ENCODE results near the gene RALGAPB.
"Not testable (repeated sequence)": the region's sequence is repeated elsewhere in the genome, so short reads cannot be mapped to it uniquely, and the experiment has no call there.

RALGAPB gene

DNA sequence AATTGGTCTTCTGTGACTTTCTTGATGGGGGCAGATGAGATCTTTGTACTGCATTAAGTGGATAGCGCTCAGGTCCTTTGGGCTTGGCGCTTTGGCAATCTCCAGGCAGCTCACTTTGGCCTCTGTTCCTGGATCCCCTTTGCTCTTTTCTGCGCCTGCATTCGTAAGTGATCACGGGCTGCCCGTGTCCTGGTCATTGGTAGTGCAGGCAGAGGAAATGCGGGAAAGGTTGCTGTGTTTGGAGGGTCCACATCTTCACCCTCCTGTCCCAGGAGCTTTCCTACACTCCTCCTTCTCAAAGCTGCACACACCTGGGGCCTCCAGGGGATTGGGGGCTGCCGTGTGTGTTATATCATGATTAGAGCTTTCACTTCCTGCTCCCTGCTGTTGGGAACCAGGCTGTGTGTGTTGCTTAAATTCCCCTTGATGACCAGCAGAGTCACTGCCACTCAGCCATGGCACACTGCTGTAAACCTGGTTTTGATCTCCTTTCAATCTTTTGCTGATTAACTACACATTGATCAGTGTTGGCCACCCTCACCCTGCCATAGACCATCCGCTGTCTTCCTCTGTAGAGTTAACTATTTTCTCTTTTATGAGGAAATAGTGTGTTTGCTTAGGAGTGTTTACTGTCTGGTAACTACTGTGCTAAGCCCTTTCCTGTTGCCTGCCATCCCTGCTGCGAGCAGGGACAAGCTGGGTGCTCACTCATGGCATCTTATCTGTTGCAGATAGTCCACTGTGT, 24.5 kb upstream of the RALGAPB start:
- DNase-seq: no peak

DNA sequence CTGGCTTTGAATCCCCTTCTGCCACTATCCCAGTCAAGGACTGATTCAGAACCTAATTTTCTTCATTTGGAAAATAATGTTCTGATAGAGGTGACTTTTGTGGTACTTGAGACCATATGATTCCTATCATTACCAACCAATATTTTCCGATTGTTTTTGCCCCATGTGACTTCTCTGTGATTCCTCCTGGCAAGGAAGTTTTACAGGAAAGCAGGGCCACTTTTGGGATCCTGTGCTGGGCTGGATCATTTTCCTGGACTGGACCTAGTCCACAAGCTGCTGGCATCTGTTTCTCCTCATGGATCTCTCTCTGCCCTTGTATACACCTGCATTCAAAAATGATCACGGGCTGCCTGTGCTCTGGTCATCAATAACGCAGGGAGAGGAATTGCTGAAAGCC, 23.6 kb upstream of the RALGAPB start:
- DNase-seq: no peak

DNA sequence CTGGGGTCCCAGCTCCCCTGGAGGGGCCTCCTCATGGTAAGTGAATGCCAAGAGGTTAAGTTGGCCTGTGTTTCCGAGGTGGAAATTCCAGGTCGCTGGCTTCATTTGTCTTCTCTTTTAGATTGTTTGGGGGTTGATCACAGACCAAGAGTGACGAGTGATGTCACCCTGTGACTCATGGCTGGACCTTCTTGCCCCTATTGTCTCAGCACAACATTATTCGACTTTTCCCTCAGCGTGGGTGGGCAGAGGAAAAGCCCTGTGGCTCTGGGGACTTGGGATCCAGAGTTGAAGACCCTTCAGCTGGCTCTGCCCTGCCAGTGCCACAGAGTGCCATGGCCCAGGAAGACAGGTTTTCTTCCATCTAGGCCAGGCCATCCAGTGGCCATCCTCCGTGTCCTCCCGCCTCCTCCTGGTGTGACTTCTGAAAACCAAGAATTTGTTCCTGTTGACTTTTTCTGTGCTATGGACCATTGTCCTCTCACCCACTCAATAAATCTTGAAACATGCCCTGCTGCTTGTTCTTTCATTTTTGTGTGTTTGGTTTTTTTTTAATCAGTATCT, 22.1 kb upstream of the RALGAPB start:
- DNase-seq: no peak

DNA sequence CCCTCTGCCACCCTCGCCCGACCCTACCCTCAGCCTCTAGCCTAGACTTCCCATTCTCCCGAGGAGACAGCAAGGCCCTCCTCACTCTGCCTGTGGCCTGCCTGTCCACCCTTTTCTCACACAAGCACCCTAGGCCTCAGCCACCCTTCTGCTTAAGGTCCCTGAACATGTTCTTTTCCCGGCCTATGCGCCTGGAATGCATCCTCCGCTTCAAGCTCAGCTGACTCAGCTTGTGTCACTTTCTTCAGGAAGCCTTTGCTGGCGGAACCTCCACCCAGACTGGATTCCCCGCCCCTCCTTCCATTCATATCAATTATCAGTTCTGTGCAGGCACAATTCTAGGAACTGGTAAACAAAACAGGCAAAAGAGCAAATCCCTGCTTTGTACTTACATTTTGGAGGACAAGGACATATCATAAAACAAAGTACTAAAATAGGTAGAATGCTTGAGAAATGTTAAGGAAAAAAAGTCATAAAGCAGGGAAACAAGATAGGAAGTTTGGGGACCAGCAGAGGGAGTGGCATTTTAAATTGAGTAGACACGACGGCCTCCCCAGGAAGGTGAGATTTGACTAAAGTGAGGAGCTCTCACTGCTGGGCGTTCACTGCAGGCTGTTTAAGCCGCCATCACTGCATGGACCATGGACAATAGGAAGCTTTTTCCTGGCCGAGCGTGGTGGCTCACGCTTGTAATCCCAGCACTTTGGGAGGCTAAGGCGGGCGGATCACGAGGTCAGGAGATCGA, 19.6 kb upstream of the RALGAPB start:
- no peak for DNase-seq

DNA sequence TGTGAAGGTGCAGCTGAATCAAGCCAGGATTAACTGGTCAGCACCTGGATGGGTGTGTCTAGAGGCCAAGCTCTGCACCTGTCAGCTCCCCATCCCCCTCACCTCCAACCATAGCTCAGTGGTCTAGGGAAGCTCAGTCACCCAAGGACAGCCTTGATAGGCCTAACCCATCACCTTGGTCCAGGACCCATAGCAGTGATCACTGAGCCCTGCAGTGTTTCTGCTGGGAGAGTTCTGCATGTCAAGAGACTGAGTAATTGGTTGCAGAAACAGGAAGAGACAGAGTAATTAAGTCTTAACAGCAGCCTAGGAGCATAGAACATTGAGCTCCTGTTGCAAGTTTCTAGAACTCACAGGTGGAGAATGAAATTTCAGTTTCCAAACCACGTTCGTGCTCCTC, 18.7 kb upstream of the RALGAPB start:
- DNase-seq: no peak

DNA sequence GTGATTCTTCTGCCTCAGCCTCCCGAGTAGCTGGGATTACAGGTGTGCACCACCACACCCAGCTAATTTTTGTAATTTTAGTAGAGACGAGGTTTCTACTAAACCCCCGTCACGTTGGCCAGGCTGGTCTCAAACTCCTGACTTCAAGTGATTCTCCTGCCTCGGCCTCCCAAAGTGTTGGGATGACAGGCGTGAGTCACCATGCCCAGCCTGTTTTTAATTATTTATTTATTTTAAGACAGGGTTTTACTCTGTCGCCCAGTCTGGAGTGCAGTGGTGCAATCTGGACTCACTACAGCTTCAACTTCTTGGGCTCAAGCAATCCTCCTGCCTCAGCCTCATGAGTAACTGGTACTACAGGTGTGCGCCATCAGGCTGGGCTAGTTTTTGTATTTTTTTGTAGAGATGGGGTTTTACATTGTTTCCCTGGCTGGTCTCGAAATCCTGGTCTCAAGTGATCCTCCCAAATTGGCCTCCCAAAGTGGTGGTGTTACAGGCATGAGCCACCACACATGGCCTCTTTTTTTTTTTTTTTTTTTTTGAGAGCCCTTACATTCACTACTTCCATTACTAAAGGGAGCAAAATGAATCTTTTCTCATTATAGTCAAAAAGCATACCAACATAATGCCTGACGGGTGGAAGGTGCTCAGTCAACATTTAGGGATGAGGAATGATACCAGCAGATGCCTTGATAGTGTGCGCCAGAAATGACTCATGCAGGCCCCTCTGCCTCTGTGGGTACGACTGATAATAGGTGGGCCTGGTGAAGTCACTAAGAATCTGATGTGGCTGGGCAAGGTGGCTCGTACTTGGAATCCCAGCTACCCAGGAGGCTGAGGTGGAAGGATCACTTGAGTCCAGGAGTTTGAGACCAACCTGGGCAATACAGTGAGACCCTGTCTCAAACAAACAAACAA, 17.8 kb upstream of the RALGAPB start:
- DNase-seq: no peak

DNA sequence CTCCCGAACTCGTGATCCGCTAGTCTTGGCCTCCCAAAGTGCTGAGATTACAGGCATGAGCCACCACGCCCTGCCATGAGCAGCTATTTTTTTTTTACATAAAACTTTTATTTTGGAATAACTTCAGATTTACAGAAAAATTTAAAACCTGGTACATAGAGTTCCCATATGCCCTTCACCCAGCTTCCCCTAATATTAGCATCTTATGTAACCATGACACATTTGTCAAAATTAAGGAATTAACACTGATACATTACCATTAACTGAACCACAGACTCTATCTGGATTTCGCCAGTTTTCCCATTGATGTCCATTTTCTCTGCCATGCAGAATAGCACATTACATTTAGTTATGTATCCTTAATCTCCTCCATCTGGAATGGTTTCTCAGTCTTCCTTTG, 14.3 kb upstream of the RALGAPB start:
- DNase-seq: no peak

DNA sequence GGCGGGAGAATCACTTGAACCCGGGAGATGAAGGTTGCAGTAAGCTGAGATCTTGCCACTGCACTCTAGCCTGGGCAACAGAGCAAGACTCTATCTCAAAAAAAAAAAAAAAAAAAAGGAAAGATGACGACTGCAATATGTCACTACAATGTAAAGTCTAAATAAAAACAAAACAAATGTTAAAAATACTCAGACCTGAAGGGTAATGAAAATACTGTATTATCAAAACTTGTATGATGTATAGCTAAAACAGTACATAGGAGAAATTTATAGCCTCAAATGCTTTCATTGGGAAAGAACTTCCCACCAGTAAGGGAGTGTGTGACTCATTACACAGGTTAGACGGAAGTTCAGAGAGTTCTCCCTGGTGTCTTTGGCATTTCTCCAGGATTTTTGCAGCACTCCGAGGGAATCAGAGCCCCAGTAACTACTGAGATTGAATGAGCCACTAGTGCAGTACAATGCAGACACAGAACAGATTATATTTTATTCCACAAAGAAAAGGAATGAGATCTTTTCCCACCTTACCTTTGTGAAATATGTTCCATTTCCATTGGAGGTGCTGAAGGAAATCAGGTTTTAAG, 12.5 kb upstream of the RALGAPB start:
- DNase-seq: no peak

DNA sequence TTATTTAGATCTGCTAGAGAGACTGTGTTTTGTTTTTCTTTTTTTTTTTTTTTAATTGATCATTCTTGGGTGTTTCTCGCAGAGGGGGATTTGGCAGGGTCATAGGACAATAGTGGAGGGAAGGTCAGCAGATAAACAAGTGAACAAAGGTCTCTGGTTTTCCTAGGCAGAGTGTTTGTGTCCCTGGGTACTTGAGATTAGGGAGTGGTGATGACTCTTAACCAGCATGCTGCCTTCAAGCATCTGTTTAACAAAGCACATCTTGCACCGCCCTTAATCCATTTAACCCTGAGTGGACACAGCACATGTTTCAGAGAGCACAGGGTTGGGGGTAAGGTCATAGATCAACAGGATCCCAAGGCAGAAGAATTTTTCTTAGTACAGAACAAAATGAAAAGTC, 12.0 kb upstream of the RALGAPB start:
- not testable (repeated sequence) for DNase-seq

DNA sequence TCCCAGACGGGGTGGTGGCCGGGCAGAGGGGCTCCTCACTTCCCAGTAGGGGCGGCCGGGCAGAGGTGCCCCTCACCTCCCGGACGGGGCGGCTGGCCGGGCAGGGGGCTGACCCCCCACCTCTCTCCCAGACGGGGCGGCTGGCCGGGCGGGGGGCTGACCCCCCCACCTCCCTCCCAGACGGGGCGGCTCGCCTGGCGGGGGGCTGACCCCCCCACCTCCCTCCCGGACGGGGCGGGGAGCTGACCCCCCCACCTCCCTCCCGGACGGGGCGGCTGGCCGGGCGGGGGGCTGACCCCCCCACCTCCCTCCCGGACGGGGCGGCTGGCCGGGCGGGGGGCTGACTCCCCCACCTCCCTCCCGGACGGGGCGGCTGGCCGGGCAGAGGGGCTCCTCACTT, 11.5 kb upstream of the RALGAPB start:
- not testable (repeated sequence) for DNase-seq

DNA sequence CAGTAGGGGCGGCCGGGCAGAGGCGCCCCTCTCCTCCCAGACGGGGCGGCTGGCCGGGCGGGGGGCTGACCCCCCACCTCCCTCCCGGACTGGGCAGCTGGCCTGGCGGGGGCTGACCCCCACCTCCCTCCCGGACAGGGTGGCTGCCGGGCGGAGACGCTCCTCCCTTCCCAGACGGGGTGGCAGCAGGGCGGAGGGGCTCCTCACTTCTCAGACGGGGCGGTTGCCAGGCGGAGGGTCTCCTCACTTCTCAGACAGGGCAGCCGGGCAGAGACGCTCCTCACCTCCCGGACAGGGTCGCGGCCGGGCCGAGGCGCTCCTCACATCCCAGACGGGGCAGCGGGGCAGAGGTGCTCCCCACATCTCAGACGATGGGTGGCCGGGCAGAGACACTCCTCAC, 11.1 kb upstream of the RALGAPB start:
- DNase-seq: not testable (repeated sequence)

DNA sequence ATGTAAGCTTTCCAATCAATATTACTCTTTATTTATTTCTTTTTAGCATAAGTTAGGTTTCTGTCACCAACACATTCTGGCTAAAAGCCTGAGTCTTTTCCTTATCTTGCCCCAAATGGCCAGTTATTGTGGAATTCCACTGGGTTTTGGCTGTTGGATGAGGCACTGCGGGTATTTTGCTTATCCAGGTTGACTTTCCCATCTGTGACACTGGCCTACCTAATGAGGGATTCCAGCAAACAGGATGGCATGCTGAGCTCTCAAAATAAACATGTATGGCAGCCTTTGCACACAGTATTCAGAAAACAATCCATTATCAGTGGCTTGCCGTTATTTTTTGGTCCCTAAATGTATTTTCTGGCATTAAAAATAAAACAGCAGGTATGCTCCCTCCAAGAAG, 6.5 kb upstream of the RALGAPB start:
- DNase-seq: no peak

DNA sequence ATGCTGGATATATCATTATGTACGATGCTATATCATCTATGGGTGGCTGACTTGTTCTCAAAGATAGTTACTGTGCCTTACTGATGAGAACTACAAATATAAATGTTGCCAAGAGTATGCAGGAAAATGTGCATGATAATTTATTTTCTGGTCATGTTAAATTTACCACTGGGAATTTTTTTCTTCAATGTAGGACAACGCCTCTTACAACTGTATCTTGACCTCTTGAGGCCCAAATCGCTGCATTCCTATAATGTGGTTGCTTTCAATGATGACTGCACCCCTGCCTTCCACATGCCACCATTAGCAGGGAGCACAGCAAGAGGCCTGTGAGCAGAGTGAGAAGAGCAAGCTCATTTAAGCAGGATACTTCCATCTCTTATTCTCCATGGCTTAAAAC, 5.7 kb upstream of the RALGAPB start:
- no peak for DNase-seq

DNA sequence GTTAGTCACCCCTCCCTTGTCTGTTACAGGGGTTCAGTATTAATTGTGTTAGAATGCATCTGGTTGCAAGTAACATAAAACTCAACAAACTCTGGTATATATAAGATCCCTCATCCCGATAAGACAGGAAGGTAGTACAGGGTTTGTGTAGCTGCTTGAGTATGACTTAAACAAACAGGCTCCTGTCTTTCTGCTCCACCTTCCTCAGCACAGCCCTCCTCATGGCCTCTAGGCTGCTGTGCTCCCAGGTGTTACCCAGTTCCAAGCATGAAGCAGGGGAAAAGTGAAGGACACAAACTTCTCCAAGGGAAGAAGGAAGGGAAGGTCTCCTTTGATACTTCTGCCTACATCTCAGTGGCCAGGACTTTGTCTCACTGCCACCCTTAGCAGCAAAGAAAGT, 1.4 kb upstream of the RALGAPB start:
- no peak for DNase-seq

DNA sequence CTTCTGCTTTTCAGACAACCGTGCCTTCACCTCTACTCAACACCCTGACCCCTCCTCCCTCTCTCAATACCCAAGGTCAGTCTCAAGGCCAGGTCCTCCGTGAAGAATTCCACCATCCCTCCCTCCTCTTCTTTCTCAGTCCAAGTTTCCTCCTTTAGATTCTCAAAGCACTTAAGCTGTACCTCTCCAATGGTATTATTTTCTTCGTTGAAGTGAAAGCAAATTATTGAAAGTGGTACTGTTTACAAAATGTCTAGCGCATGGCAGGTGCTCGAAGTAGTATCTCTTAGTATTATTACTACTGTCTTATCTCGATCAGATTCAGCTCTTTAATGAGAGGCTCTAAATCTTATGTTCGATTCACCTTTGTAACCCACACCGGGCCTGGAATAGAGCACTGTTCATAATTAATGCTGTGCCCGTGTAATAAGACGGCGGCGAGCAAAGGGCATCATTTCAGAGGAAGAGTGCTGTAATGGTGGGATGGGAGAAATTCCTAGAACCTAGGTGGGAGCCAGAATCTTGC, 593 bp upstream of the RALGAPB start:
- no peak for DNase-seq

DNA sequence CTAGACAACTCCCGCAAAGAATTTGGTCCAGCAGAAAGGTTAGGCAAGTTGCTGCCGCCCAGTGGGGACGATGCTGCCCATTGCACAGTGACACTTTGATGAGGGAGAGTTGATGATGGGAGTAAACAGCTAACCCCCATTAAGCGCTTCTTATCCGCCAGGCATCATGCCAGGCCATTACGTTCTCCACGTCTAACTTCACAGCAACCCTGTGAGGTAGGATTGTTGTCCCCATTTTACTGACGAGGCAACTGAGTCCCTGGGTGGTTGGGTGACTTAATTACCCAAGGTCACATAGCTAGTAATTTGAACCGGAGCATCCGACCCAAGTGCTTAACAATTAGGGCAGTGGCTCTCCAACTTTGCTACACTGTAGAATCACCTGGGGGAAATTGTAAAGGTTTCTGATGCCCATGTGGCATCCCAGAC, 738 bp downstream of the RALGAPB start:
- DNase-seq: no peak

DNA sequence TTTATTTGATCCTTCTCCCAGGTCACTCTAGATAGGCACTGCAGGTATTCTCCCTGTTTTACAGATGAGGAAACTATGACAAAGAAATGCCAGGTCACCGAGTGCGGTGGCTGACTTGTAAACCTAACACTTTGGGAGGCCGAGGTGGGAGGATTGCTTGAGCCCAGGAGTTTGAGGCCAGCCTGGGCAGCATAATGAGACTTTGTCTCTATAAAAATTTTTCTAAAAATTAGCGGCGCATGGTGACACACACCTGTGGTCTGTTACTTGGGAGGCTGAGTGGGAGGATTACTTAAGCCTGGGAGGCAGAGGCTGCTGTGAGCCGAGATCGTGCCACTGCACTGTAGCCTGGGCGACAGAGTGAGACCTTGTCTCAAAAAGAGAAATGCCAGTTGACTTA, 5.1 kb downstream of the RALGAPB start:
- no peak for DNase-seq

DNA sequence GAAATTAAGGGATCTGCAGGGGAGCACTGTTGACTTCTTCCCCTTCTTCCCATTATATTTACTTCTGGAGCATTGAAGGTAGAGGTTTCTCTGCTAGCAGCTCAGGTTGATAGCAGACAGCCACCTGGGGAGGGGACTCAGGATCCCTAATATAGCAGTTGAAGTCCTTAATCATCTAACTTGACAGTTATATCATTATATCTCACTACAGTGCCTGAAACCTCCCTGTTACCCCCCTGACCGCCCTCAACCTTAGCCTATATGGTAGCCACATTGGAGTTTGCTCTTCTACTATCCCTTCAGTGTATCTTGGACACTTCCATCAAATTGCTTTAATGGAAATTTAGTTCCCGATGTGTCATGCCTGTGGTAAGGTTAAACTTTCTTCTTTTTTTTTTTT, 7.0 kb downstream of the RALGAPB start:
- no peak for DNase-seq

DNA sequence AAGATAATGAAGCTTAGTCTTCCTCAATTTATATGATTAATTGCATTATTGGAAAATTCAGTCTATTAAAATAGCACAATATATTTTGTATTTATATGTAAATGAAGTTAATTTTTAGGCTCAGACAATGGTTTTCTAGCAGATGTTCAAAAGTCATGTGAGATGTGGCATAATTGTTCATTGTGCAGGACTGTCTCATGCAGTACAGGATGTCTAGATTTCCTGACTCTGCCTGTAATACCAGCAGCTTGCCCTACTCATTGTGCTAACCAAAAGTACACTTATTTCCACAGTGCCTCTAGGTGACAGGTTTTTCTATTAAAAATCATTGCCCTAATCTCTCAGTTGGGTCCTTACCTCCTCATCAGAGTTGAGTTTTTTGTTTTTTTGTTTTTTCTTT, 12.4 kb downstream of the RALGAPB start:
- no peak for DNase-seq

DNA sequence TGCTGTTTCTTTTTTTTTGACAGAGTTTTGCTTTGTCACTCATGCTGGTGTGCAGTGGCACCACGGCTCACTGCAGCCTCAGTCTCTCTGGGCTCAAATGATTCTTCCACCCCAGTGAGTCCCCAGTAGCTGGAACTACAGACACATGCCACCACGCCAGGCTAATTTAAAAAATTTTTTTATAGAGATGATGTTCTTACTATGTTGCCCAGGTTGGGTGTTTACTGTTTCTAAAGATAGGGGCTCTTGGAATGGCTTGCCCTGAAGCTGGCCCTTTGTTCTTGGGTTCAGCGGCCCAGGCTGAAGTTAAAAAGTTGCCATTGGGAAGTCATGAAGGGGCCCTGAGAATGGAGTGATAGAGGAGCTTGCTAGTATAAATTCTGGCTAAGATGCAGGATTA, 16.5 kb downstream of the RALGAPB start:
- no peak for DNase-seq

DNA sequence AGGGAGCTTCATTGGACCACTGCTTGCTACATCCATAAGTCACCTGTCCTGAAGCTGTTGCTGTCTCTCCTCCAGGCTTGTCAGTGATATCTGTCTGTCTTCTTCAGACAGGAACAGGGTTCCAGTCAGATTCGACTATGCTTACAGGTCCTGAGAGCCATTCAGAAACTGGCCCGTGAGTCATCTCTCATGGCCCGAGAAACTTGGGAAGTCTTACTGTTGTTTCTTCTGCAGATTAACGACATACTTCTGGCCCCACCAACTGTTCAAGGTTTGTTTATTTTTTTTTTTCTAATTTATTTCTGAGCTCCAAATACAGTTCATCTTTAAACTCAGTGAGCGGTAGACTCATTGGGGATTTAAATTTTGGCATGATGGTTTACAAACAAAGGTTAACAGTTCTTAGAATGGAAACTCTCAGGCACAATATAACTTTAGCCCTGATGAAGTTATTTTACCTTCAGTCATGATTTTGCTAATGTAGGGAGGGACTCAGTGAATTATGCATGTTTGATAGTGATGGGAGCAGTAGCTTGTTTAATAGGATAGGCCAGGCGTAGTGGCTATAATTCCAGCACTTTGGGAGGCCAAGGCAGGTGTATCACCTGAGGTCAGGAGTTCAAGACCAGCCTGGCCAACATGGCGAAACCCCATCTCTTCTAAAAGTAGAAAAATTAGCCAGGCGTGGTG, 24.7 kb downstream of the RALGAPB start:
- no peak for DNase-seq

DNA sequence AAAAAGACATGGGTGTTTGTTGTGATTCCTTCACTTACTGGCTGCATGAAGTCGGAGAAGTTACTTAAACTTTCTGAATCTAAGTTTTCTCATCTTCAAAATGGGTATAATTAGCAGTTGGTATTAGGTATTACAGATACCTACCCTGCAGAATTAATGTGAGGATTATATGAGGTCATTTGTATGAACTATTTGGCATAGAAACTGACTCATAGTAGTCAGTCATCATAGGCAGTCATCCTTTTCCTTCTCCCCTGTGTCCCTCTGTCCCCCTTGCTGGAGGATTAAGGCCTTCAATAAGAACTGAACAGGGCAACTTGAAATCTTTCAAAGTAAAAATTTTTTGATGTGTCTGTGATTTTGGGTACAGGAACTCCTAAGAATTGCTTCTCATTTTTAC, 26.3 kb downstream of the RALGAPB start:
- DNase-seq: no peak
